NOMO-1 treated with DMSO at 0.1 percent for 48 hours (cell line): ENCODE measurements around the gene URAD.
"Not testable (repeated sequence)": the region's sequence is repeated elsewhere in the genome, so short reads cannot be mapped to it uniquely, and the experiment has no call there.

Experiments
- DNase-seq: peaks from one replicate; lab custom pipeline; 2025; ENCODE audit not compliant: unreplicated experiment; lab: John Stamatoyannopoulos, UW

Gene URAD

DNA sequence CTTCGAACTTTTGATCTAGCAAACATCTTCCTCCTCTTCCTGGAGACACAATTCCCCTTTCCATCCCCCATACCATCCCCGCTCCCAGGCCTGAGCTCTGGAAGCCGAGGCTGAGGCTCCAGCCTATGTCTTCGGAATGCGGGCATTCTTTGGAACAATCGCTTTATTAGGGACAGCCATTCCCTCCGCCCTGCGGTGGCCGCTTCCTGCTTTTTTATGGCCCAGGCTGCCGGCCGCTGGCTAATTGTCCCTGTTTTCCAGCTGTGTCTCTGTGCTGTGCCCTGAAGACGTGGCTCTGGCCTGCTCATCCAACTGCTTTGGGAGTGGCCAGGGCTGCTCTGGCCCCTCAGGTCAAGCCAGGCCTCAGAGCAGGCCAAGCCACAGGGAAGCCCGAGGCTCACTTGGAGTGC is 17.3 kb downstream of the URAD start:
- no peak for DNase-seq

DNA sequence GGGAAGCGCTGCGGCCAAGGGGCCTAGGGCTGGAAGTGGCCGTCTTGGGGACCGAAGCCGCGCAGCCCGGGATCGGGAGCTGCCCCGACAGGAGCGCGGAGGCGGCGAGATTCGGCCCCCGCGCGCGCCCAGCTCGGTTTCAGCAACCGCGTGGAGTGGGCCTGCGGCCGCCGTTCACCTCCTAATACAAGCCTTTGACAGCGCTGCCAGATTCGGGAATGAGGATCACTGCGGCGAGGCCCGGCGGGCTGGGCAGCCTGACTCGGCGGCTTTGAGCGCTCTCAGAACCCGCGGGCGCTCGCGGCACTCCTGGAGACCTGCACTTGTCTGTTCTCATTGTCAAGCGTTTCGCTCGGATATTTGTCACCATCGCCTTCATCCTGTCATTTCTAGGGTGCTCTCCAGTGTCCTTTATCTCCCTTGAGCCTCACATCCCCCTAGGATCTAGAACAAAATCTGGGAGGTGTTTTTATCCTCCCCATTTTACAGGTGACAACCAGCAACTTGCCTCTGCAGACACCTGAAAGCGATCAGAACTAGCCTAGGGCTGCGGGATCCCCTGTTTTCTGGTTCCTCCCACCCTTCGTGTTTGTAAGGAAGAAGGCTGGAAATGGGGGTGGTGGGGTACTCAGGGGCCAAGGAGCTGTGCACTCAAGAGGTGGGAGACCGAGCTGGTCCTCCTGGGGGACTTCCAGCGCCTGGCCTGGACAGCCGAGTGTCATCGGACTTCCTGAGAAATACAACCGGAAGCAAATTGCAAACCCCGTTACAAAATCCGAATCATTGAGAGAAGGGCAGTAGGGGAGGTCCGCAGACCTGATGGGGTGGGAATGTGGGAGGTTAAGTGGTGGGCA is 17.9 kb downstream of the URAD start:
- no peak for DNase-seq

DNA sequence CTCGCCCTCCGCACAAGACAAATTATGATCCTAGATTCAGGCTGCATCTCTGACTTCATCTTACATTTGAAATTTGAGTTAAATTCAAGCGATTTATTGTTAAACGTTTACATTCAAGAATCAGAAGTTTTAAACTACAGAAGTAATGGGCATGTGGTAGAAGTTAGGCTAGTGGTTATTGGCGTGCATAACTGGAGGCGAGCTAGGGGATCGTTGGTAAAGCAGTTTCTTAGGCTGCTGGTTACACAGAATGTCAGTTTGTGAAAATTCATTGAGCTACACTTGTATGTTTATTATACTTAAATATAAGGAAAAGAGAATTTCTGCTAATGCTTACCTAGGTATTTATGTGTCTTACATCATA is 18.6 kb downstream of the URAD start:
- no peak for DNase-seq

DNA sequence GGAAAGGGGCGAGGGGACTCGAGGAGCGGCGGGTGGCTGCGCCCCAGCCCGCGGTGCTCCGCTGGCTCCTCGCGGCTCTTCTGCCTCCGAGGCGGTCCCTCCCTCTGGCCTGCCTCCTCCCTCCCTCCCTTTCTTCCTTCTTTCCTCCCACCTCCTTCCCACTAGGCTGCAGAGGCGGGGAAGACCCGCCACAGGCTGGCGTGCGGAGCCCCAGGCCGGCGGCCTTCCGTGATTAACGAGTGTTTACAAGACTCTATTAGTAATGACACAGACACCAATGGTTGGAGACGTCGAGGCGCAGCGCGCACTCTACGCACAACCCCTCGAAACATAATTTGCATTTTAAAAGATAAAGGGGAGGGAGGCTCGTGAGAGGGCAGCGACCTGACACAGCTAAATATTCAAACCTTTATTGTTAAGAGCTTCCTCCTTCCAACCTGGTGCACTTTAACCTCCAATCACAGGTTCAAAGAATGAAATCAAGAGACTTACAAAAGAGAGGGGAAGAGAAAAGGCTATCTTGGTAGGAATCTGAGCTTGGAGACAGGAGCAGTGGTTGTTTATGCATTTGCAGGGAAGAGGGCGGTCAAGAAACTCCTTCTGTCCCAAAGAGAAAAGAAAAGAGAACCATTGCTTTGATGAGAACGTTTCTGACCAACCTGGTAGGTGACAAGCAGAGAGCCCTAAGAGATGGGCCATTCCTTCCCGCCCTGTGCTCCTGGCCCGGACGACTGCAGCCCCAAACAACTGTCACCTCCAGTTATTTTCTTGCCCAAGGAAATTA is 19.2 kb downstream of the URAD start, which contains the start of gene CDX2:
TSS of gene CDX2 (minus strand) at position 234 of the 784 bp plus-strand sequence. CDS start 309 bp downstream, outside the sequence.
- DNase-seq, result no peak

DNA sequence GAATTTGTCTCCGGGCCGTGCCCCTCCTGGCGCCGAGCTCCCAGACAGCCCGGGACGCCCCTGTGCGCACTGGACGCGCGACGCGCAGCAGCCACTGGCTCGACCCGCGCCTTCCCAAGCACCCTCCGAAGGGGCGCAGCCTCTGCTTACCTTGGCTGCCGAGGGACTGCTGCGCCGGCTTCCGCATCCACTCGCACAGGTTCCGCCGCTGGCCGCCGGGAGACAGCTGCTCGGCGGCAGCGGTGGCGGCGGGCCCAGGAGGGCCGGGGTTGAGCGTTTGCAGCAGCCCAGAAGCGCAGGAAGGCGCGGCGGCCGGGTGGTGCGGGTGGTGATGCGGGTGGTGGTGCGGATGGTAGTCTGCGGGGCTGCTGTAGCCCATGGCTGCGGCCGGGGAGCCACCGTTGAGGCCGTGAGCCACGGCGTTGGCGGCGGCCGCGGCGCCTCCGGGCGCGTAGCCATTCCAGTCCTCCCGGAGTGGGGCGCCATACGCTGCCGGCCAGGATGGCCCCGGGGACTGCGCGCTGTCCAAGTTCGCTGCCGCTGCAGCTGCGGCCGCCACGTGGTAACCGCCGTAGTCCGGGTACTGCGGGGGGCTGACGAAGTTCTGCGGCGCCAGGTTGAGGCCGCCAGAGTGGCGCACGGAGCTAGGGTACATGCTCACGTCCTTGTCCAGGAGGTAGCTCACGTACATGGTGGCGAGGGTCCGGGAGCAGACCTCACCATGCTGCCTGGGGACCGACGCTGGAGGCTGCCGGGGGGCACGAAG is 20.0 kb downstream of the URAD start:
- DNase-seq, result no peak

DNA sequence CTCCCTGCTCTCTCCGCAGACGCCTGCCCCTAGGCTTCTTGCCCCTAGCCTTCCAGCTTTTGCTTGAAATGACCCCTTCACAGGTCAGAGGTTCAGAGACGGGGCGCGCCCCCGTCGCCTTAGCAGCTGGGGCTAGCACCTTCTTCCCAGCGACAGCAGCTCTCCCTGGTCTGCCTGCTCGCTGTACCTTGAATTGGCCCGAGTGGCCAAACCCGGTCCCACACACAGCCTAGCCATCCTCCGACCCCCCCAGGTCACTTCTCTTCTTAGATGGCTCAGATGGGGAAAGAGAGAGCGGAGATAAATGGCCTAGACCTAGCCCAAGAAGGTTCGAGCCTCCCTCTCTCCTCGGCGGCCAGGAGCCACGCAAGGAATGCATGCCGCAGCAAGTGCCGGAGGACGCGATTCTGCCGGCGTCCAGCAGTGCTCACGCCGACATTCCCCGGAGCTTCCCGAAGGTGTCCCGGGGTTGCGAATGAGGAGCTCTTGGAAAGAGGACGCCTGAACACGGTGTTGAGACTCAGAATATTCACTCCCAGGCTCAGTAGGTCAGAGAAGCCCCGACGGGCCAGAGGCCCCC is 20.7 kb downstream of the URAD start:
- DNase-seq, result no peak

DNA sequence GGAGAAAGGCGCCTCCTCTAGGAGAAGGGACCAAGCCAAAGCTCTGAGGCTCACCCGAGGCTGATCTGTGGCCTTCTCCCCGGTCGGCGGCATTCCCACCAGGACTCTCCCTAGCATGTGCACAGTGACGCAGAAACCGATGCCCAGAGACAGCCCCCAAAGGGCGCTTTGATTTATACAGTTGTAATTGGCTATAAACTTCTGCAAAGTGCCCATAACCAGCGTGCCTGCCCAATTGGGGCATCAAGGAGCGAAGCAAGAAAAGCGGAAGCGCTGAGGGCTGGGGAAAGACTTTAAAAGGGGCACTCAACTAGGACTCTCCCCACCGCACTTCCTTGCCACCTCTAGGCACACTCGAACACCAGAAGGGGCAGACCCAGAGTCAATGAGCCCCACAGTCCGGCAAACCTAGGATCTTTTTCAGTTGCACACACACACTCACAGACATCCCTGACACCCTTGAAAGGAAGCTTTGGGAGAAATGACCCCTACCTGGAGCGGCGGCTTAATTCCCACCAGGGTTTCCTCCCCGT is 21.2 kb downstream of the URAD start:
- DNase-seq, result peak; percentile 66

DNA sequence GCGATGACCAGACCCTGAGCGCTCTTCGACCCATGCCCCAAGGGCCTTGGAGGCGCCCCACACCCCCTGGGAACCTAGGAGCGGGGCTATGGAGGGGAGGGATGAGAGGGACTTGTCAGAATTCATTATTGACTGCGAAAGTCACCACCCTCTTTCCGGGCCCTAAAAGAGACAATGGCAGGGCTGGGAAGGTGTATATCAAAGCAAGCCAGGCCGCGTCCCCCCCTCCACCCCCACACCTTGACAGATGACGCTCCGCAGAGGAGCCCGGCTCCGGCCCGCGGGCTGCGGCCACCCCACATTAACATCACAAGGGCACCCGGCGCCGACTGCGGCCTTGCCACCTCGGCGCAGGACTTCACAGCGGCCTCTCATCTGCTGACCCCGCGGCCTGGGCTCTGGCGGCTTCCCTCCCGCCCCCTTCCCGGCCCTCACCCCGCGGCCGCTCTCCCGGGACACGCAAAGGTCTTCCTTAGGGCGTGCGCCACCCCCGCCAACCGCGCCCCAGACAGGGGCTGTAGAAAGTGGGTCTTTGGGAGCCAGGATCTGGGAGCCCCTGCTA is 21.8 kb downstream of the URAD start:
- no peak for DNase-seq

DNA sequence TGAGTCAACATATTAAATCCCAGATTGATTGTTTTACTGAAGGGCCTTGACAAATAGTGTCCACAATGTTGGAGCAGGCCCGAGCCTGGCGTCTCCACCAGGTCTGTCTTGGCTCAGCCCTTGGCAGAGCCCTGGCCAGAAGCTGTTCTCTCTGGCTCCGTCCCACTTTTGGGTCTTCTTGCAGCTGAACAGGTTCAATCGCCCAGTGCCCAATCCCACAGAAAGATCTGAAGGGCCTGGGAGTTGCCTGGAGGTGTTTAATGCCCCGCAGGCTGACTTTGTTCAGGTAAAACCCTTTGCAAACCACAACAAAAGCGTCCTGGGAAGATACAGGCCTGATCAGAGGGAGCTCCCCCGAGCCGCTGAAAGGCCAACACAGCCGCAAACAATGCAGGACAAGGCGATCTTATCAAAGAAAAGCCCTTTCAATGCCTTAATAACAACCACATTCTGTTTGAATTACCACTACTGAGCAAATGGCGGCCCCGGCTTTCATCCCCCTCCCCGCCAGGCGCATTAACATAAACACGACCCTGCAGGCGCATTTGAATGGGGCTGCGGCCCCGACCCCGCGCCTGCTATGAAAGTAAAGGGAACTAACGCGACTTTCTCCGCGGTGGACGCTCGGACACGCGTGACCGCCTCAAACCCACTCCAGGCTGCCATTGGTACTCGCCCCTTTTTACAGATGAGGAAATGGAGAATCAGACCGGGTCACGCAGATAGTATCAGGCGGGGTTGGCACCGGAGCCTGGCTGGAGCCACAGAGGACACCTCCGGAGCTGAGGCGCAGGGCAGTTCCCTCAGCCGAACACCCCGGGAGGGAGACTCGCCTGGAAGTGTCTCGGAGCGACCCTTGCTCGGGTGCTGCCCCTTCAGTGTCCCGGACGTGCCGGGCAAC is 22.5 kb downstream of the URAD start:
- no peak for DNase-seq

DNA sequence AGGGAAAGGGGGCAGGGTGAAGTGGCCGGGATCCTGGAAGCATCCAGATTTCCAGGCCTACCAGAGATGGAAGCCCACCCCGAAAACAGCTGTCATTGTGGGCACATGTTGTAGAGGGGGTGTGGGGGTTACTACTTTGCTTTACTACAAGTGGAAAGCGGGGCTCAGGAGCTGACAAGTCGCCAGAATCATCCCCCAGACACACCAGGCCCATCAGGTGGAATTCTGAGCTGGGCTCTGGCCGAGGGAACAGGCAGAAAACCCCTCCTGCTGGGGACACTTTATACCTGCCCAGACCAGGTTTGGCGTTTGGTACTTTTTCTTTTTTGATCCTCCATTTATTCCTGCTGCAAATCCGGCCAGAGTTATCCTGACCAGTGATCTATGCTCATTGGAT is 23.2 kb downstream of the URAD start:
- DNase-seq, result no peak

DNA sequence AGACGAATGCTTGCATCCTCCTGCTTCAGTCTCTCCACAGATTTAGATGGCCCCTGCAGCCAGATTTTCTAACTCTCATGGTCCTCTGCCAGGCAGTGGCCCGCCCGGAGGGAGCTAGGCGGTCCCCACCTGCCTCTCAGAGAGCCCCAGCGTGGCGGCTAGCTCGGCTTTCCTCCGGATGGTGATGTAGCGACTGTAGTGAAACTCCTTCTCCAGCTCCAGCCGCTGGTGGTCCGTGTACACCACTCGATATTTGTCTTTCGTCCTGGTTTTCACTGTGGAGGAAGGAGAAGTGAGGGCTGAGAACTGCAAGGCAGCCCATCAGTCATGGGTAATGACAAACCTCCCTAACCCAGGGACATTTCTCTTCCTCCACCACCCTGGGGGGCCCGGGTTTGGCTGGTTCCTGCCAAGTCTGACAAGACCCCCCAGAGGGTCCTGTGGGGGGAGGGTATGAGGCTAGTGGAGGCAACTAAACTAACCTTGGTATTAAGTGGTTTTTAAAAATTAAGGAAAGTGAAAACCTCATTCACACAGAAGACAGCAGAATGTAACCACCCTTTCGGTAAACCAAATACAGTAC is 23.7 kb downstream of the URAD start:
- DNase-seq, result no peak

DNA sequence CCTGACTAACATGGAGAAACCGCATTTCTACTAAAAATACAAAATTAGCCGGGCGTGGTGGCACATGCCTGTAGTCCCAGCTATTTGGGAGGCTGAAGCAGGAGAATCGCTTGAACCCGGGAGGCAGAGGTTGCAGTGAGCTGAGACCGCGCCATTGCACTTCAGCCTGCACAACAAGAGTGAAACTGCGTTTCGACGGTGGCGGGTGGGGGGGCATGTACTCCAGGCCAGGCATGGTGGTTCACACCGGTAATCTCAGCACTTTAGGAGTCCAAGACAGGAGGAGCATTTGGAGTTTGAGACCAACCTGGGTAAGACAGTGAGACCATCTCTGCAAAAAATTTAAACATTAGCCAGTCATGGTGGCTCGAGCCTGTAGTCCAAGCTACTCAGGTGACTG is 24.3 kb downstream of the URAD start:
- DNase-seq, result not testable (repeated sequence)

DNA sequence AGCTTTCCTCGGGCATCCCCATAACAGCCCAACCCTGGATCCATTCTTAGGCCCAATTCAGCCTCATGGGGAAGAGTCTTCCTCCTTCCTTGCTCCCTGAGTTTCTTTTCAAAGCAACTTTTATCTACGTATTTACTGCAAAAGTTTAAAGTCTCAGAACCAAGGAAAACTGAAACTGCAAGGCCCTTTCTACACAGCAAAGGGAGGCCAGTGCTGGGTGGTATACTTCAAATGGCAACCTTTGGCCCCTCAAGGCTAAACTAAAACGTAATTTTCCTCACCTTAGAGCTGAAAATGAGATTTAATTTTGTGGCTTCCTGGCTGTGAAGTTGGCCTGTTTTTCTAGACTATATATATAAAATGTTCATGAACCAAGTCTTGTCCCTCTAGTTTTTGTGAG is 25.0 kb downstream of the URAD start:
- DNase-seq, result no peak

DNA sequence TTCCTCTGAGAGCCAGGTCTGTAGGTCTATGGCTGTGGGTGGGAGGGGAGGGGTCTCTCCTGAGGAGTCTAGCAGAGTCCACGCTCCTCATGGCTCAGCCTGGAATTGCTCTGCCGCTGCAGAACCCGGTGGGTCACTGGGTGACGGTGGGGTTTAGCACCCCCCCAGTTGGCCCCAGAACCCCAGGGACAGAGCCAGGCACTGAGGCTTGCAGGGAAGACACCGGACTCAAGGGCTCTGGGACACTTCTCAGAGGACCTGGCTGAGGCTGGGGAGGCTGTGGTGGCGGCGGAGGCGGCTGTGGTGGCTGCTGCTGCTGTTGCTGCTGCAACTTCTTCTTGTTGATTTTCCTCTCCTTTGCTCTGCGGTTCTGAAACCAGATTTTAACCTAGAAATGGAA is 25.5 kb downstream of the URAD start:
- no peak for DNase-seq

DNA sequence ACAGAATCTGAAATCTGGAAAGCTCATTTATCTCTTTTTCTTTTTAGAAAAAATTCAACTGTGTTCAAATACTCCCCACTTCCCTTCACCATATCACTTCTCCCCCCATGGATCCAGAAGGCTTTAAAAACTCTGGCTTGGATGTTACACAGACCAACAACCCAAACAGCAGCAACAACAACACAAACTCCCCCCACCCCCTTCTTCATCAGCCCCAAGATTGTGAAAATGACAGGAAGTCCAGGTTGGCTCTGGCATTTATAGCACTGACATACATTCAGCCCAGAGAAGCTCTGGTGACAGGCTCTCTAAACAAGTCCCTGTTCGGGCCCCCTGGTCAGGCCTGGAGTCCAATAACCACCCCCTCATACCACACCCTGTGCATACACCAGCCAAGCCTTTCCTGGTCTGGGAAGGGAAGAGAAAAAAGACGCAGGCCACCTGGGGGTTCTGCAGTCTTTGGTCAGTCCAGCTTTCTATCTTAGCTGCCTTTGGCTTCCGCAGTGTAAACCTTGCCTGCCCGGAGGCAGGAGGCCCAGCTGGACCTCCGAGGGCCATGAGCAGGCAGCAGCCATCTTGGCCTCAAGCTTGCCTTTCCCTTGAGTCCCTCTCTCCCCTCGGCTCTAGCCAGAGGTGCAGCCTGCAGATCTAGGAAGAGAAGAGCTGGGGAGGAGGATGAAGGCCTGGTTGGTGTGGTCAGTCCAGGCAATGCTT is 26.2 kb downstream of the URAD start:
- no peak for DNase-seq

DNA sequence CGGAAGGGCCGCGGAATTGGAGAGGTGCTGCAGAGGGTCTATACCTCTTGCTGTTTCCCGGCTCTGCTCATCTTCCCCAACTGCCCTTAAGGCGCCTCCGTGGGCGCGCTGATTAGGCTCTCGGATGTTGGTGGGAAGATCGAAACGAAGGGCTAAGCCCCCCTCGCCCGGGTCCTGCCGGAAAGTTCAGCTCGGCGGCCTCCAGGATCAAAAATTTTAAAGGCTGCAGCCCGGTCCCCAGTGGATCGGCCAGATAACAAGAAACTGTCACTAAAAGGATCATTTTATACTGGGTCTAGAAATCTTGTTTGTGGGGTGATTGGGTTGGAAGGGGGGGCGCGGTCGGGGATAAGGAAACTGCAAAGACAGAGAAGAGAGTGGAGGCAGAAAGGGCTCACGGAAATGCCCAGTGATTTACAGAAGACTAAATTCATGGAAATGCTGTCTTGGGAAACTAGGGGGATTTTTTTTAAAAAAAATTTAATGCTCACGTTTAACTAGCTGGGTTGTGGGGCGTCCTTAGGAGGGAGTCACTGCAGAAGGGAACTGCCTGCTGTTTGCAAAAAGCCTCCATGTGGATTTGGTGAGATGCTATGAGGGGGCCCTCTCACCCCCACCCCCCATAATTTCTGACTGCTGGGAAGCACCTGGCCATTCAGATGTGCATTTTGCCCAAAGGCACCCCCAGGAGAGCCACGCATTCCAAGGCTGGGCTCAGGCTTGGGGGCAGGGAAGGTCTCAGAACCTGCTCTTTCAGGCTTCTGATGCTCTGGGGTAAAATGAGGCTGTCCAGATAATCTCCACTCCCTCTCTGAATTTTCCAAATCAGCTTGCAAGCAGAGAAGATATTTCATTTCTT is 27.0 kb downstream of the URAD start:
- DNase-seq, result no peak

DNA sequence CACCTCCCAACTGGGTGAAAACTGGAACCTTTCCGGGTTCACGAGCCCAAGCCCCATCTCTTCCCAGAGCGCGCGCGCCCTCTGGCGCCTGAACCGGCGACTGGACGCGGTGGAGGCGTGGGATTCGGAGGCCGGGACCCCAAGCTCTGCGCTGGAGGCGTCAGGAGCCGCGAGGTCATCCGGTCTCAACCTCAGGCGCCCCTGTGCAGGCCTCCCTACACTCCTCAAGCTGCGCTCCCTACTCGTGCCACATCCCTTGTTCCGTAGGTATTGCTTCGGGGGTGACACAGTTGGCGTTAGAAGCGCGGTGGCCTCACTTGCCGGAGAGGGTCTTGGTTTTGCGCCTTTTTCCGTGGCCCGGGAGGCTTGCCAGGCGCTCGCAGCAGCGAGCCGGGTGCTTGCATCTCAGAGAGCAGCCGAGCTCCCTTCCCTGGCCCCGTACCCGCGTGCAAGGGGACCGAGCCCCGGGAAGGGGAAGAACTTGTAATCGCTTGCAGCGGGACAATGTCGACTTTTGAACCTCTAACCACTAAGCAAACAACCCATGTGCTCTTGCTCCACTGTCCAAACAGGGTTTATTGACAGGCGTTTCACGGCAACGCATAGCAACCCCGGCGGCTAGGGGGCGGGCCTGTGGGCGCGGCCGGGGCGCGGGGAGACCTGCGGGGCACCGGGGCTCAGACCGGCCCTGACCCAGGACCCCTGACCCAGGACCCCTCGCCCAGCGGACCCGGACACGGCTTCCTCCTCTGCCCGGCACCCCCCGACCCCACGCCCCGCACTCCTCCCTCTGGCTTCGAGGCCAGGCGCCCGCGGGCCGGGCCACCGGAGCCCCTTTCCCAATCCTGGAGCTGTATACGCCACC is 27.9 kb downstream of the URAD start:
- peak; percentile 87 for DNase-seq
